Muscle layer of duodenum (tissue), 2 donors: Measurements from ENCODE around the gene TAF4.
"Not testable (repeated sequence)": the region's sequence is repeated elsewhere in the genome, so short reads cannot be mapped to it uniquely, and the experiment has no call there.

ENCODE experiments used
- H3K27ac ChIP-seq: one replicate; pipeline ENCODE4 v1.7.0; 2013; ENCODE audit warnings: mild to moderate bottlenecking, low read length
- H3K27me3 ChIP-seq: one replicate; pipeline ENCODE4 v1.7.0; 2013; ENCODE audit warnings: low read depth, mild to moderate bottlenecking, control low read depth, low read length
- H3K36me3 ChIP-seq, 2 donors: one replicate each; pipeline ENCODE4 v1.7.0; 2013; ENCODE audit warnings: low read length in 2 of 2, control low read depth in 1 of 2, mild to moderate bottlenecking in 1 of 2; ENCODE audit not compliant: insufficient read depth in 2 of 2, control insufficient read depth in 1 of 2
- H3K4me1 ChIP-seq, 2 donors: one replicate each; pipeline ENCODE4 v1.7.0; 2013; ENCODE audit warnings: low read length in 2 of 2, mild to moderate bottlenecking in 2 of 2, control low read depth in 1 of 2, moderate library complexity in 1 of 2; ENCODE audit not compliant: insufficient read depth in 2 of 2, control insufficient read depth in 1 of 2
- H3K4me3 ChIP-seq, 2 donors: one replicate each; pipeline ENCODE4 v1.7.0; 2013; ENCODE audit warnings: low read length in 2 of 2, low read depth in 1 of 2, mild to moderate bottlenecking in 1 of 2
- H3K9me3 ChIP-seq, 2 donors: one replicate each; pipeline ENCODE4 v1.7.0; 2013; ENCODE audit warnings: low read length in 2 of 2, control low read depth in 1 of 2, mild to moderate bottlenecking in 1 of 2; ENCODE audit not compliant: control insufficient read depth in 1 of 2
- donor health status: healthy.

The TAF4 gene

GRCh38 chr20:62062661-62063314, 2.9 kb downstream of the TAF4 start:
- H3K27ac ChIP-seq: no peak overlapping the region
- H3K4me1 ChIP-seq: peaks cover 8 to 32% of the 10 kb centered on the region in 2 donors
- no peaks in the 10 kb centered on the region for H3K9me3 ChIP-seq
- peaks cover 0 to 5% of the 10 kb centered on the region in 2 donors for H3K36me3 ChIP-seq
- no peaks in the 10 kb centered on the region for H3K27me3 ChIP-seq
- H3K4me3 ChIP-seq: peak overlapping the region; percentile 50 to 61

- no peaks in the 10 kb centered on the region for H3K9me3 ChIP-seq
- H3K4me3 ChIP-seq: no peak overlapping the region
- H3K4me1 ChIP-seq: peaks cover 8 to 23% of the 10 kb centered on the region in 2 donors
- no peaks in the 10 kb centered on the region for H3K27me3 ChIP-seq
- H3K36me3 ChIP-seq: peaks cover 0 to 5% of the 10 kb centered on the region in 2 donors
- no peak overlapping the region for H3K27ac ChIP-seq
Measured at GRCh38 chr20:62061851-62062423, 3.7 kb downstream of the TAF4 start.

- H3K4me3 ChIP-seq: no peak overlapping the region
- H3K4me1 ChIP-seq: peaks cover 8 to 21% of the 10 kb centered on the region in 2 donors
- H3K27ac ChIP-seq: no peak overlapping the region
- H3K9me3 ChIP-seq: no peaks in the 10 kb centered on the region
- H3K36me3 ChIP-seq: peaks cover 0 to 5% of the 10 kb centered on the region in 2 donors
- H3K27me3 ChIP-seq: no peaks in the 10 kb centered on the region
Measured at GRCh38 chr20:62060631-62061541, 4.8 kb downstream of the TAF4 start.

GRCh38 chr20:62059920-62060630, 5.6 kb downstream of the TAF4 start:
- Histone ChIP-seq H3K4me3 (no peak overlapping the region), H3K4me1 (peaks cover 8 to 21% of the 10 kb centered on the region in 2 donors), H3K27me3 (no peaks in the 10 kb centered on the region), H3K36me3 (peaks cover 3 to 5% of the 10 kb centered on the region in 2 donors), H3K9me3 (no peaks in the 10 kb centered on the region), H3K27ac (no peak overlapping the region)

- H3K4me3 ChIP-seq: no peak overlapping the region
- H3K27ac ChIP-seq: no peak overlapping the region
- peaks cover 8 to 20% of the 10 kb centered on the region in 2 donors for H3K4me1 ChIP-seq
- no peaks in the 10 kb centered on the region for H3K9me3 ChIP-seq
- no peaks in the 10 kb centered on the region for H3K27me3 ChIP-seq
- H3K36me3 ChIP-seq: peaks cover 5 to 8% of the 10 kb centered on the region in 2 donors
Measured at GRCh38 chr20:62059401-62059800, 6.3 kb downstream of the TAF4 start.

- Histone ChIP-seq H3K27me3 (no peaks in the 10 kb centered on the region), H3K4me3 (no peak overlapping the region), H3K27ac (no peak overlapping the region), H3K4me1 (peaks cover 8 to 15% of the 10 kb centered on the region in 2 donors), H3K36me3 (peaks cover 5 to 8% of the 10 kb centered on the region in 2 donors), H3K9me3 (no peaks in the 10 kb centered on the region)
Measured at GRCh38 chr20:62058941-62059340, 6.7 kb downstream of the TAF4 start.

- Histone ChIP-seq H3K4me3 (no peak overlapping the region), H3K36me3 (peaks cover 0 to 8% of the 10 kb centered on the region in 2 donors), H3K9me3 (no peaks in the 10 kb centered on the region), H3K4me1 (no peaks in the 10 kb centered on the region), H3K27me3 (no peaks in the 10 kb centered on the region), H3K27ac (no peak overlapping the region)
Measured at GRCh38 chr20:62056975-62057374, 8.7 kb downstream of the TAF4 start.

- Histone ChIP-seq H3K27ac (no peak overlapping the region), H3K27me3 (no peaks in the 10 kb centered on the region), H3K36me3 (peaks cover 0 to 8% of the 10 kb centered on the region in 2 donors), H3K4me3 (no peak overlapping the region), H3K9me3 (no peaks in the 10 kb centered on the region), H3K4me1 (peaks cover 0 to 4% of the 10 kb centered on the region in 2 donors)
Measured at GRCh38 chr20:62056377-62056776, 9.3 kb downstream of the TAF4 start.

- not testable (repeated sequence) for H3K27ac ChIP-seq, H3K4me1 ChIP-seq, H3K36me3 ChIP-seq, H3K9me3 ChIP-seq, H3K27me3 ChIP-seq, H3K4me3 ChIP-seq
Measured at GRCh38 chr20:62055862-62056115, 9.9 kb downstream of the TAF4 start.

GRCh38 chr20:62055106-62055861, 10.4 kb downstream of the TAF4 start:
- peaks cover 0 to 8% of the 10 kb centered on the region in 2 donors for H3K36me3 ChIP-seq
- no peaks in the 10 kb centered on the region for H3K9me3 ChIP-seq
- no peaks in the 10 kb centered on the region for H3K27me3 ChIP-seq
- H3K4me3 ChIP-seq: no peak overlapping the region
- H3K27ac ChIP-seq: no peak overlapping the region
- H3K4me1 ChIP-seq: peaks cover 0 to 6% of the 10 kb centered on the region in 2 donors
